GM21360 (cell line): Measurements from ENCODE around the gene DLG4.
A peak's percentile ranks its signal among the peaks of the same experiment; 100 is the strongest.

Experiments
- ATAC-seq: cut with Tn5 transposase; IDR thresholded peaks from one replicate; pipeline ENCODE4 v1.9.1; 2021; ENCODE audit warnings: mild to moderate bottlenecking, moderate library complexity; ENCODE audit not compliant: unreplicated experiment

Gene DLG4

GRCh38 chr17:7215652-7216180 lies 3.9 kb downstream of the DLG4 start:
- ATAC-seq, result no peak

GRCh38 chr17:7215136-7215638 lies 4.4 kb downstream of the DLG4 start:
- ATAC-seq, result no peak

GRCh38 chr17:7214300-7215135 lies 5.1 kb downstream of the DLG4 start:
- peak; percentile 60 for ATAC-seq

- ATAC-seq, result no peak
These were observed 5.7 kb downstream of the DLG4 start for GRCh38 chr17:7213895-7214299.

- no peak for ATAC-seq
These were observed 8.0 kb downstream of the DLG4 start for GRCh38 chr17:7211491-7212273.

- no peak for ATAC-seq
These were observed 10.7 kb downstream of the DLG4 start for GRCh38 chr17:7208754-7209460.

- no peak for ATAC-seq
These were observed 11.5 kb downstream of the DLG4 start for GRCh38 chr17:7208027-7208571.

GRCh38 chr17:7207120-7208001 lies 12.3 kb downstream of the DLG4 start:
- no peak for ATAC-seq

- ATAC-seq, result no peak
These were observed 14.1 kb downstream of the DLG4 start for GRCh38 chr17:7205561-7205960.

GRCh38 chr17:7204828-7205461 lies 14.7 kb downstream of the DLG4 start:
- peak; percentile 70 for ATAC-seq

GRCh38 chr17:7204336-7204735 lies 15.3 kb downstream of the DLG4 start:
- no peak for ATAC-seq

- ATAC-seq, result no peak
These were observed 16.2 kb downstream of the DLG4 start for GRCh38 chr17:7203391-7203790.

- ATAC-seq, result no peak
These were observed 22.8 kb downstream of the DLG4 start for GRCh38 chr17:7196651-7197401.

GRCh38 chr17:7195971-7196370 lies 23.7 kb downstream of the DLG4 start:
- ATAC-seq, result no peak

- no peak for ATAC-seq
These were observed 27.2 kb downstream of the DLG4 start for GRCh38 chr17:7192271-7192937.

- ATAC-seq, result no peak
These were observed 27.9 kb downstream of the DLG4 start for GRCh38 chr17:7191571-7192270.

- ATAC-seq, result no peak
These were observed 28.6 kb downstream of the DLG4 start for GRCh38 chr17:7191069-7191468.
